KG1 (cell line): ENCODE measurements around the gene ABCC8.

ENCODE experiments used
- DNase-seq: peaks from one replicate; lab custom pipeline; 2025; lab: John Stamatoyannopoulos, UW

ABCC8 gene

DNA sequence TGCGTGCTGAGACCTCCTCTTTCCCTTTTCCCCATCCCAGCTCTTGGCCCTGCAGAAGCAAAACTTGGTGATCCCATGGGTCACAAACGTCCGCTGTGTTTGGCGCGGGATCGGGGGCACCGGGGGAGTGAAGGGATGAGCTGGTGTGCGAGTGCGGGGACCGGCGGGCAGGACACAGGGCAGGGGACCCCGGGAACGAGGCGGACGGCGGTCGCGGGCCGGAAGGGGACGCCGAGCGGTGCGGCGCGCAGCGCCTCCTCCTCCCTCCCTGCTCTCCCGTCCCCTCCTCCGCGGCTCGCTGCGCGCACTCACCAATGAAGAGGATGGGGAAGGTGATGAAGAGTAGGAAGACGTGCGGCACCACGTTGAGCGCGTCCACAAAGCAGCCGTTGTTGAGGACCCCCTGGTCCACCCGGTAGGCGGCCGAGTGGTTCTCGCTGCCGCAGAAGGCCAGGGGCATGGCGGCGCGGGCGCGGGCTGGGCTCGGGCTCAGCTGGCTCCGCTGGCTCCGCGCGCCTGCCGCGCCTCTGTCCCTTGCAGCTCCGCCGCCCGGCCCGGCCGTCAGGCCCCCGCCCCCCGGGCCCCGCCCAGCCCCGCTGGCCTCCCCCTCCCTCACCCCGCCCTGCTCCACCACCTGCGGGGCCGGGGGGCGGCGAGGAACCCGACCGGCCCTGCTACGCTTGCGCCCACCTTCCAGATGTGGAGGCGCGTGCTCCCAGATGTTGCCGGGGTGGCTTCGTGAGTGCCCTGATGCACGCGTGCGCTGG, at the start of gene ABCC8:
Gene ABCC8 (minus strand): TSS at position 529 of the 767 bp plus-strand sequence. CDS start 69 bp downstream, at position 460.
- DNase-seq = no peak

DNA sequence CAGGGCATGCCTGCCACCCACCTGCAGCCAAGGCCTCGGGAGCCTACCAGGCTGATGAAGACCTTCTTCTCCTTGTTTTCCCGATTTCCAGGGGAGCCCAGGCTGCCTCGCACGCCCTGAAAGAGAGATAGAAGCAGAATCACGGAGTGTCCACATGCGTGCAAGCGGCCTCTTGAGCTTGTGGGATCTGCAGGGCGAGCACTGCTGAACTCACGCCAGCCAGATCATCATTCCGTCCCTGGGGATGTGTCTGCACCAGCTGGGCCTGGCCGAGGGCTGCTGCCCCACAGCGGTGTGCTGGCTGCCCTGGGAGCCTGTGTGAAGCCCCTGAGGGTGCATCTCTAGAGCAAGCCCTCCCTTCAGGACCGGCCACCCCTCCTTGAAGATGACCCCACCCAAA, 49.7 kb upstream of the ABCC8 start:
- no peak for DNase-seq

DNA sequence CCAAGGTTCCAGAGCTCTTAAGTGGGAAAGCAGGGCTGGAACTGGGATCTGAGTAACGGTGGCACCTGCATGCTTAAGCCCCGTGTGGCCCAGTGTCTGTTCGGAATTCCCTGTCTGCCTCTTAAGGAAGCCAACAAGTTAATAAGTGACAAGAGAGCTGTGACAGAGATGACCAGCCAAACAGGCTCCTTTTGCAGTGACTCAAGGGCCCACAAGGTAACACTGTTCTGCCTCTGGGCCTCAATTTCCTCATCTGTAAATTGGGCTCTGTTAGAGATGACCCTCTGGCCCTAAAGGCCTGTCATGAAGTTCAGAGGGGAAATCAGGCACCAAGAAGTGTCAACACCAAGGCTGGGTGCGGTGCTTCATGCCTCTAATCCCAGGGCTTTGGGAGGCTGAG, 48.9 kb upstream of the ABCC8 start:
- no peak for DNase-seq

GRCh38 chr11:17524221-17524620, 47.6 kb upstream of the ABCC8 start:
- DNase-seq = no peak

- DNase-seq = no peak
Observed at GRCh38 chr11:17522655-17523054, 46.0 kb upstream of the ABCC8 start.

DNA sequence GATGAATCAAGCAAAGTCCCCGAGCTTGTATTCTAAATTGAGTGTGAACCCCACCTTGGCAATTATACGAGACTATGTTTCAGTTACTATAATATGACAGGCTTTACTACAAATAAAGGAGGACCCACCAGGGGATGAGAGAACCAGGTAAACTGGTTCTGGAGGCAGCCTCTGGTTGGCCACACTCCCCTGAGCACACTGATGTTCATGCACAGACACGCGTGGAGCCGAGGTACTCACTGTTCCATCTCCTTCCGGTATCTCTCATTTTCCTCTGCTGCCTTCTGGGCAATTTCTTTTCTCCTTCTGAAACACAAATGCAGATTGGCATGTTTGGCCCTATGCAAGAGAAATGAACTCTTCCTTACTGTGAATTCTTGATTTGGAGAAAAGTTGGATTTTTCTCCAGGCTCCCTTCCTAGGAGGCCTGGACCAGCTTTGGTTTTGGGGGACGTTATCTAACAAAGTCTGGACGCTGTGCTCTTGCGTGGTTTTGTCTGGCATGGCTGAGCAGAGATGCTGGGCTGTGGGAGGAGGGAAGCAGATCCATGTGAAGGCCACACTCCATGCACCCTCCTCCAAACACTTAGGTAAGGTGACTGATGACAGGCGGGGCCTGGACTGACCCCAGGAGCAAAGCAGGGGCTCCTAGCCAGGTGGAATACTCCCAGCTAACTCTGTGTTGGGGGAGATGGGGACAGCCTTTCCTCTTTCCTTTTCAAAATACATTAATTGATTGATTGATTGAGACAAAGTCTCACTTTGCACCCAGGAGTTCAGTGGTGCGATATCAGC, 44.7 kb upstream of the ABCC8 start:
- no peak for DNase-seq

GRCh38 chr11:17519061-17519885, 42.6 kb upstream of the ABCC8 start:
- DNase-seq = no peak

GRCh38 chr11:17518366-17518765, 41.7 kb upstream of the ABCC8 start:
- no peak for DNase-seq

- DNase-seq = no peak
Observed at GRCh38 chr11:17517186-17517585, 40.5 kb upstream of the ABCC8 start.

DNA sequence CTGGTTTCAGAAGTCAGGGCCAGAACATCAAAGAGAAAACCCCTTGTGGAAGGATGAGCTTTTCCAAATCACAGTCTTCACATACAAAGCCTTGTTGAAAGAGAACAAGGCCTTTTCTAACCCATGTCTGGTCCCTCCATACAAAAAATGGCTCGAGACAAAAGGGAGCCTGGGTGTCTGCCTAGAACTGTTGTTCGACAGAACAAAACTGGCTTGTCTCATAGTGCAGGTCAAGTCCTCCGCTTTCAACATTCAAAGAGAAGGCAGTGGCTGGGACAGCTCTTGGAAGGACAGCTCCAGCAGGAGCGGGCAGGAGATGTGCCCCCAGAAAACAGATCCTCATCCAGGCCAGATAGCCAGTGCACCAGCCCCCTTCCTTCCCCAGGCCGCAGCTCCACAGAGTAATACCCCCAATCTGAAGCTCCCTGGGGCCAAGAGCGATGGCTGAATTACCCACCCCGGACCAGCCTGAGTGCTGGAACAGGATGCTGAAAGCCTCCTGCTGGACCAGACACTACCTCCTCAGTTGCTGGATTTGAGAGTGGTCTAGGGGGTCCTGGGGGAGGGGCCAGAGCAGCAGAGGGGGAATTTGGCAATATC, 40.0 kb upstream of the ABCC8 start:
- DNase-seq = no peak

DNA sequence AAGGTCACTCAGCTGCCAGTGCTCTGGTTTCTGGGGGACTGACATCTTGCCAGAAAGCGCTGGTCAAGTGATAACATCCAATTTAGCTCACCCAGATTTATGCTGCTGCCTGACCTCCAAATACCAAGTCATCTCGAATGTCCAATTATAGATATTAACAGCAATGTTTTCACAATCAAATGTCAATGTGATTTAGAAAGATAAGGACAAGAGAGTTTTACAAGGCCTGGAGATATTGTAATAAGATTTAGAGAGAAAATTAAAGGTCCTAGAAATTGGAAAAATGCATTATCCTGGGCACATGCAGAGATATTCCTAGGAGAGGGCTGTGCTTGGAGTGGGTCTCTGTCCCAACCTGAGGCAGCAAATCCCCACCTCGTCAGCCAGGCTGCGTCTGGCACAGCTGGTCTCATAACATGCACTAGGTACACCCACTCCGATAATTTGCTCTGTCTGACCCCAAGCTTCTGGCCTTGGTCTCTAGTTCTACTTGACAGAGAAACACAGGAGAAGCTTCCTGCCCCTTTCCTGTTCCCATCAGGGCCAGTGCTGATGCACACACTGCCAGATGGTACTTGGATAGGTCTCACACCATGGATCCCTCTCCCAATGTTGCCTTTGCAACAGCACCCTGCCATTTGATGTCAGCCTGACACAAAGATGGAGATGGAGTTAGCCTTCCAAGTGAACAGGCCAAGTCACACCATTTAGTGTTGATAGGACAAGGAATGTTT, 39.0 kb upstream of the ABCC8 start:
- no peak for DNase-seq

DNA sequence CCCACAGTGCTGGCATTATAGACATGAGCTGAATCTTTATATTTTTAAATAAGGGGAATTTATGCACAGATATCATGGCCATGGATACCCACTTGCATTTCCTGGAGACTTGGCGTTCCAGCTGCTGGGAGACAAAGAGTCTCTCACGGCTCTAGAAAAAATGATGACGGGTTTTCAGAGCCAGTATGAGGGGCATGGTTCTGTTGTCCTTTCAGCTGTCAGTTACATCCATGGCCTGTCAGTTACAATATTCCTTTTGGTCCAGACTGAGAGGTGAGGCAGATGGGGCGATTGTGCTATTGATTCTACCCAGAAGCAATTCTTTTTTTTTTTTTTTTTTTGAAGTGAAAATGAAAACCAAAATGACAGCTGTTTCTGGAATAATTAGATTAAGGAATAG, 37.8 kb upstream of the ABCC8 start:
- DNase-seq = no peak

DNA sequence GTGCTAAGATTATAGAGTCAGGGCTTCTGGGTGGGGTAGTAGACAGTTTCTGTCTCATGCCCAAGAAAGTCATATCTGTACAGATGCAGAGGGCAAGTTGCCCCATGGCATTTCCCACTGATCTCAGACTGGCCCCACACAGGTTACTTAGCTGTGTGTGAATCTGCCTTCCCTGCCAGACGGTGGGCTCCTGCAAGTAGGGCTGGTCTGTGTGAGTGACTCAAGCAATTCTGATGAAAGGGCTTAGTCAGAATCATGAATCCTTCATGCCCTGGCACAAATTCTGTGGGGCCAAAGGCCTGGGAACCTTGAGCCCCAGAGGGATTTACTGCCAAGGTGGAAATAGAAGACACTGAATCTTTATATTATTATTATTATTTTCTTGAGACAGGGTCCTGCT, 37.2 kb upstream of the ABCC8 start:
- no peak for DNase-seq

GRCh38 chr11:17512101-17512500, 35.5 kb upstream of the ABCC8 start:
- no peak for DNase-seq

GRCh38 chr11:17511571-17511970, 34.9 kb upstream of the ABCC8 start:
- no peak for DNase-seq

- DNase-seq = no peak
Observed at GRCh38 chr11:17510507-17511206, 34.0 kb upstream of the ABCC8 start.

DNA sequence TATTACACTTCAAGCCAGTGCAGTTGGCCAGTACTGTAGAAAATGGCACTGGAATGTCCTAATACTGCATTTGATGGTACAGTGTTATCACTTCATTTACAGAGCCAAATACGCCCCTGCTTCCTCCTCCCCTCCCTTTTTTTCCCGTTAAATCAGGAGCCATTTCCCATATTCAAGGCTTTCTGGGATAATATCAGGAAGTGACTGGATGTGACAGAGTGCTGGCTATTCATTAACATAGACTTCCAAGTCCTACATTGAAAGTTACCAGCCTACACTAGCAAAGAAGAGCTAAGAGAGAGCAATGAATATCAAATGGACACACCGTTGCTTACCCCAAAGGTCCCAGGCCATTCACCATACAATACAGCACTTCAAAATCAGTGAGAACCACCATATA, 32.1 kb upstream of the ABCC8 start:
- no peak for DNase-seq

DNA sequence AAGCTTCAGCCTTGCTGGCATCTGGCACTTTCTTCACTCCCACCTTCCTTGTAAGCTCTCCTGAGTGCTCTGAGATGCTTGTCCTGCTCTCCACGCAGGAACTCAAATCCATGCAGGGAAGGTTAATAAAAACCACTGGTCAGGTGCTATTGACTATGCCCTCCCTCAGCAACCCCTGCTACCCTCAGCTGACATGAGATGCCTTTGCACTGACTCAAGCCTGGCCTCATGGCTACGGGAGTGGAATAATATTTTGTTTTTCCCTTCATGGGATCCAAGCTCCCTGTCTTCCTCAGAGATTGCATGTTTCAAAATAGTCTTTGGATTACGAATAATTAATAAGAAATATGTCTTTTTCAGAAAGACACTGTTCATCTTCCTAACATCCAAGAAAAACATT, 31.7 kb upstream of the ABCC8 start:
- DNase-seq = no peak

GRCh38 chr11:17507773-17508172, 31.1 kb upstream of the ABCC8 start:
- DNase-seq = no peak

- DNase-seq = no peak
Observed at GRCh38 chr11:17506942-17507341, 30.3 kb upstream of the ABCC8 start.

DNA sequence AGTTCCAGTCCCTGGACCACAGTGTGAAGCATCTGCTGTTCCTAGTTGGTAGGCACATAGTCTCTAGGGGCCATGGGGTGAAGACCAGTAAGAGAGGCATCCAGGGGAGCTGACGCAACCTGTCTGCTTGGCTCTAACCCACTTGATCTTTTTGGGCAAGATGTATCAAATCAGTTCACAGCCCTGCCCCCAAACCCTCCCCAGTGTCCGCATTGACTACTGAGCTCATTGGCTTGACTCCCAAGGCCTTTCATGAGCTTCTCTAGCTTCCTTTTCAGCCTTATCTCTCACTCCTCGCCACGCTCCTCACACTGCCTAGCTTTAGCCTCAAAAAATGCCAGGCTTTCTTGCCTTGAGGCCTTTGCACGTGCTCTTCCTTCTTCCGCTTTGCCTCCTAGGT, 29.7 kb upstream of the ABCC8 start:
- DNase-seq = no peak
